Activated T-cell treated with anti-CD3 and anti-CD28 coated beads for 24 hours (primary cell): ENCODE measurements around the gene FANCL.
"Not testable (repeated sequence)": the region's sequence is repeated elsewhere in the genome, so short reads cannot be mapped to it uniquely, and the experiment has no call there.

Source experiments
- DNase-seq: peaks from one replicate; pipeline ENCODE4 v3.0.0-alpha.2; 2020; ENCODE audit warnings: low read depth

FANCL gene

GRCh38 chr2:58206785-58207184, 34.3 kb downstream of the FANCL start:
- no peak for DNase-seq

GRCh38 chr2:58204195-58204959, 36.7 kb downstream of the FANCL start:
- no peak for DNase-seq

- no peak for DNase-seq
Observed at GRCh38 chr2:58203018-58203417, 38.1 kb downstream of the FANCL start.

- no peak for DNase-seq
Observed at GRCh38 chr2:58202404-58202803, 38.7 kb downstream of the FANCL start.

- DNase-seq: no peak
Observed at GRCh38 chr2:58197894-58198293, 43.2 kb downstream of the FANCL start.

GRCh38 chr2:58195662-58196061, 45.5 kb downstream of the FANCL start:
- no peak for DNase-seq

- no peak for DNase-seq
Observed at GRCh38 chr2:58194458-58194857, 46.7 kb downstream of the FANCL start.

- DNase-seq: not testable (repeated sequence)
Observed at GRCh38 chr2:58187022-58187421, 54.1 kb downstream of the FANCL start.

- no peak for DNase-seq
Observed at GRCh38 chr2:58186501-58186900, 54.6 kb downstream of the FANCL start.

GRCh38 chr2:58182527-58182926, 58.6 kb downstream of the FANCL start:
- no peak for DNase-seq

GRCh38 chr2:58180635-58181034, 60.5 kb downstream of the FANCL start:
- DNase-seq: no peak

- not testable (repeated sequence) for DNase-seq
Observed at GRCh38 chr2:58180175-58180574, 61.0 kb downstream of the FANCL start.

- not testable (repeated sequence) for DNase-seq
Observed at GRCh38 chr2:58177187-58177586, 63.9 kb downstream of the FANCL start.

GRCh38 chr2:58171831-58172230, 69.3 kb downstream of the FANCL start:
- DNase-seq: not testable (repeated sequence)

- not testable (repeated sequence) for DNase-seq
Observed at GRCh38 chr2:58170334-58170933, 70.7 kb downstream of the FANCL start.

- DNase-seq: not testable (repeated sequence)
Observed at GRCh38 chr2:58169845-58170244, 71.3 kb downstream of the FANCL start.

GRCh38 chr2:58168130-58168529, 73.0 kb downstream of the FANCL start:
- not testable (repeated sequence) for DNase-seq

GRCh38 chr2:58163913-58164312, 77.2 kb downstream of the FANCL start:
- no peak for DNase-seq

GRCh38 chr2:58158481-58158880, 82.6 kb downstream of the FANCL start:
- no peak for DNase-seq

- DNase-seq: no peak
Observed at GRCh38 chr2:58157754-58158153, 83.4 kb downstream of the FANCL start.

- DNase-seq: no peak
Observed at GRCh38 chr2:58156780-58157179, 84.3 kb downstream of the FANCL start.

- no peak for DNase-seq
Observed at GRCh38 chr2:58155160-58155778, 85.9 kb downstream of the FANCL start.

GRCh38 chr2:58146707-58147106, 94.4 kb downstream of the FANCL start:
- no peak for DNase-seq
